ENCODE measurements around the gene ELK4. TPM values are rescaled to one million over a fixed set of nuclear protein-coding genes. Genes with fewer than 3 reads are reported as not detected.
A peak's percentile ranks its signal among the peaks of the same experiment; 100 is the strongest.

The ELK4 gene
- total and polyA plus RNA-seq, 2 of the 13 experiments (the other 11 are each of a cell fraction or from before 2014, with no cell fraction given), result 8.3 to 13.1 TPM

GRCh38 chr1:205591522-205592351 lies 40.1 kb downstream of the ELK4 start (continued):
- TF ChIP-seq IRF2 (CRISPR knock-in tag; IDR thresholded peaks at IDR 0.05), result 0 out of 2 replicates have a peak, but pooled peaks have one; percentile 19
- no peak for TF ChIP-seq ZNF790 (CRISPR knock-in tag; IDR thresholded peaks at IDR 0.05; ENCODE audit: borderline replicate concordance)
- no peak for TF ChIP-seq FIP1L1 (IDR thresholded peaks at IDR 0.05; ENCODE audit: borderline replicate concordance, insufficient read depth, low read depth, low read length)
- TF ChIP-seq ZNF12 (CRISPR knock-in tag; IDR thresholded peaks at IDR 0.05), result peak; percentile 24; the same call in 1 of the 2 replicates
- no peak; the same call in 1 of the 2 replicates for TF ChIP-seq CBFB (CRISPR knock-in tag; IDR thresholded peaks at IDR 0.05)
- TF ChIP-seq EHMT2 (IDR thresholded peaks at IDR 0.05; ENCODE audit: borderline replicate concordance, low read depth, low read length), result no peak
- TF ChIP-seq GPN1 (CRISPR knock-in tag; IDR thresholded peaks at IDR 0.05; ENCODE audit: borderline replicate concordance), result no peak
- TF ChIP-seq REXO4 (CRISPR knock-in tag; IDR thresholded peaks at IDR 0.05; ENCODE audit: borderline replicate concordance), result no peak
- peak; percentile 46; the same call in 1 of the 2 replicates for TF ChIP-seq PITX1 (CRISPR knock-in tag; IDR thresholded peaks at IDR 0.05)
- TF ChIP-seq ZNF83 (CRISPR knock-in tag; IDR thresholded peaks at IDR 0.05; ENCODE audit: borderline replicate concordance), result no peak
- TF ChIP-seq ZSCAN5A (CRISPR knock-in tag; IDR thresholded peaks at IDR 0.05; ENCODE audit: borderline replicate concordance), result no peak
- no peak for TF ChIP-seq ZFP36L1 (CRISPR knock-in tag; IDR thresholded peaks at IDR 0.05)
- no peak for TF ChIP-seq HMGA1 (CRISPR knock-in tag; conservative IDR thresholded peaks at IDR 0.05)
- TF ChIP-seq MYPOP (CRISPR knock-in tag; IDR thresholded peaks at IDR 0.05), result peak; percentile 63; the same call in 1 of the 2 replicates
- TF ChIP-seq ZNF446 (CRISPR knock-in tag; IDR thresholded peaks at IDR 0.05), result no peak
- TF ChIP-seq AFF4 (CRISPR knock-in tag; IDR thresholded peaks at IDR 0.05), result no peak
- TF ChIP-seq, protein P1, sequence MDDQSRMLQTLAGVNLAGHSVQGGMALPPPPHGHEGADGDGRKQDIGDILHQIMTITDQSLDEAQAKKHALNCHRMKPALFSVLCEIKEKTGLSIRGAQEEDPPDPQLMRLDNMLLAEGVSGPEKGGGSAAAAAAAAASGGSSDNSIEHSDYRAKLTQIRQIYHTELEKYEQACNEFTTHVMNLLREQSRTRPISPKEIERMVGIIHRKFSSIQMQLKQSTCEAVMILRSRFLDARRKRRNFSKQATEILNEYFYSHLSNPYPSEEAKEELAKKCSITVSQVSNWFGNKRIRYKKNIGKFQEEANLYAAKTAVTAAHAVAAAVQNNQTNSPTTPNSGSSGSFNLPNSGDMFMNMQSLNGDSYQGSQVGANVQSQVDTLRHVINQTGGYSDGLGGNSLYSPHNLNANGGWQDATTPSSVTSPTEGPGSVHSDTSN (CRISPR knock-in tag; IDR thresholded peaks at IDR 0.05; ENCODE audit: borderline replicate concordance), result no peak
- 0 out of 2 replicates have a peak, but pooled peaks have one; percentile 49 for TF ChIP-seq ZNF501 (CRISPR knock-in tag; IDR thresholded peaks at IDR 0.05)
- no peak for TF ChIP-seq KDM1A (CRISPR knock-in tag; IDR thresholded peaks at IDR 0.05)
- TF ChIP-seq ZBTB37 (CRISPR knock-in tag; IDR thresholded peaks at IDR 0.05), result 0 out of 2 replicates have a peak, but pooled peaks have one; percentile 16
